Smooth muscle cell (in vitro differentiated cells): Measurements from ENCODE around the gene GMPPA. TPM values are rescaled to one million over a fixed set of nuclear protein-coding genes. Genes with fewer than 3 reads are reported as not detected.

Experiments used
- DNase-seq: peaks from one replicate; lab custom pipeline; 2025; ENCODE audit not compliant: unreplicated experiment; lab: John Stamatoyannopoulos, UW
- H2AFZ ChIP-seq: fragments of 200-600 bp; sonication (generic); 2 replicates; pipeline ENCODE4 v1.6.0; 2016; ENCODE audit warnings: antibody characterized with exemption, low read depth, mild to moderate bottlenecking
- H3F3A ChIP-seq: fragments of 200-600 bp; sonication (generic); 2 replicates; pipeline ENCODE4 v1.6.0; 2017; ENCODE audit warnings: antibody characterized with exemption, low read depth
- H3K27ac ChIP-seq: fragments of 200-600 bp; sonication (generic); 2 replicates; pipeline ENCODE4 v1.5.1; 2016; ENCODE audit warnings: low read depth, mild to moderate bottlenecking
- H3K27me3 ChIP-seq: fragments of 200-600 bp; sonication (generic); 2 replicates; pipeline ENCODE4 v1.6.1; 2016; ENCODE audit warnings: low read depth, mild to moderate bottlenecking
- H3K36me3 ChIP-seq: fragments of 200-600 bp; sonication (generic); 2 replicates; pipeline ENCODE4 v1.5.1; 2016; ENCODE audit warnings: low read depth
- H3K4me1 ChIP-seq: fragments of 200-600 bp; sonication (generic); 2 replicates; pipeline ENCODE4 v1.5.1; 2016; ENCODE audit warnings: low read depth
- H3K4me2 ChIP-seq: fragments of 200-600 bp; sonication (generic); 2 replicates; pipeline ENCODE4 v1.6.0; 2016; ENCODE audit warnings: mild to moderate bottlenecking
- H3K4me3 ChIP-seq: fragments of 200-600 bp; sonication (generic); 2 replicates; pipeline ENCODE4 v1.5.1; 2016; ENCODE audit warnings: mild to moderate bottlenecking
- H3K79me2 ChIP-seq: fragments of 200-600 bp; sonication (generic); 2 replicates; pipeline ENCODE4 v1.6.0; 2016; ENCODE audit warnings: low read depth, mild to moderate bottlenecking
- H3K9ac ChIP-seq: fragments of 200-600 bp; sonication (generic); 2 replicates; pipeline ENCODE4 v1.6.0; 2016; ENCODE audit warnings: low read depth
- H3K9me3 ChIP-seq: fragments of 200-600 bp; sonication (generic); replicated peaks from 2 replicates; pipeline ENCODE4 v1.5.1; 2016; ENCODE audit warnings: low read depth
- H4K20me1 ChIP-seq: fragments of 200-600 bp; sonication (generic); 2 replicates; pipeline ENCODE4 v1.6.0; 2016; ENCODE audit warnings: low read depth
- CTCF ChIP-seq: fragments of 200-600 bp; sonication (generic); IDR thresholded peaks from 2 replicates; pipeline ENCODE4 v1.5.1; 2017; ENCODE audit warnings: borderline replicate concordance, mild to moderate bottlenecking, antibody characterized with exemption; ENCODE audit not compliant: insufficient read depth, poor library complexity, severe bottlenecking
- WGBS: methylation state at CpG from one replicate; pipeline ENCODE4 v1.1.7; 2016; ENCODE audit warnings: low lambda C conversion rate; 5-methylcytosine and 5-hydroxymethylcytosine counted together
- polyA plus RNA-seq: library from polyadenylated mRNA; unstranded; fragments of >200 nt; fragmentation: Nextera tagmentation; extraction: Ambion mirVana; gene quantifications from 2 replicates; pipeline ENCODE4 v1.2.1, GENCODE V29; 2016
- total RNA-seq: library from RNA; depleted of rRNA; stranded (reverse); fragments of >200 nt; gene quantifications from 2 replicates; pipeline ENCODE4 v1.2.3, GENCODE V29; 2014

Gene GMPPA
- total and polyA plus RNA-seq, 2 experiments from 2014 or later: 59.3 to 81.7 TPM

GRCh38 chr2:219530048-219530963, 31.6 kb downstream of the GMPPA start:
- Histone ChIP-seq H2AFZ (no peak overlapping the region), H3K27ac (no peak overlapping the region), H3K4me1 (peaks cover 22% of the 10 kb centered on the region), H3K9ac (no peak overlapping the region), H3F3A (no peaks in the 10 kb centered on the region), H3K27me3 (no peaks in the 10 kb centered on the region), H3K4me3 (peak overlapping the region; percentile 41), H3K4me2 (peak overlapping the region; percentile 81), H3K9me3 (no peaks in the 10 kb centered on the region), H3K79me2 (no peaks in the 10 kb centered on the region), H3K36me3 (no peaks in the 10 kb centered on the region), H4K20me1 (no peaks in the 10 kb centered on the region)
- WGBS: 20% methylated on average over 20 of the region's 21 CpGs
- DNase-seq: peak; percentile 64
- peak; percentile 97 for TF ChIP-seq CTCF

- Histone ChIP-seq H3K9me3 (no peaks in the 10 kb centered on the region), H3K27ac (no peak overlapping the region), H2AFZ (no peak overlapping the region), H3K27me3 (no peaks in the 10 kb centered on the region), H3K4me2 (no peak overlapping the region), H4K20me1 (no peaks in the 10 kb centered on the region), H3K79me2 (no peaks in the 10 kb centered on the region), H3F3A (no peaks in the 10 kb centered on the region), H3K4me3 (no peak overlapping the region), H3K4me1 (peaks cover 7% of the 10 kb centered on the region), H3K9ac (no peak overlapping the region), H3K36me3 (no peaks in the 10 kb centered on the region)
- TF ChIP-seq CTCF: no peak
- DNase-seq: no peak
- 89% methylated on average over 20 of the region's 20 CpGs for WGBS
Observed at GRCh38 chr2:219531639-219532377, 33.1 kb downstream of the GMPPA start.

GRCh38 chr2:219532378-219532649, 33.6 kb downstream of the GMPPA start:
- H3F3A ChIP-seq: no peaks in the 10 kb centered on the region
- no peak overlapping the region for H2AFZ ChIP-seq
- WGBS: 85% methylated on average over 8 of the region's 8 CpGs
- no peaks in the 10 kb centered on the region for H3K9me3 ChIP-seq
- peaks cover 2% of the 10 kb centered on the region for H3K4me1 ChIP-seq
- no peaks in the 10 kb centered on the region for H4K20me1 ChIP-seq
- no peak overlapping the region for H3K27ac ChIP-seq
- H3K4me2 ChIP-seq: no peak overlapping the region
- H3K4me3 ChIP-seq: no peak overlapping the region
- DNase-seq: no peak
- H3K9ac ChIP-seq: no peak overlapping the region
- H3K27me3 ChIP-seq: no peaks in the 10 kb centered on the region
- H3K79me2 ChIP-seq: no peaks in the 10 kb centered on the region
- H3K36me3 ChIP-seq: no peaks in the 10 kb centered on the region
- TF ChIP-seq CTCF: no peak
